Measurements from ENCODE around the gene SHB. TPM values are rescaled to one million over a fixed set of nuclear protein-coding genes. Genes with fewer than 3 reads are reported as not detected.

SHB gene
- total and polyA plus RNA-seq, 2 donors from 2014 or later: 16.4 to 39.8 TPM

GRCh38 chr9:37938121-37938891 is 130.7 kb downstream of the SHB start:
- Histone ChIP-seq H3K4me1 (ENCODE audit: control insufficient read depth in 2 of 3, insufficient read depth in 2 of 3, low read depth in 1 of 3, low read length in 3 of 3) (peaks cover 5 to 30% (median 21%) of the 10 kb centered on the region in 3 donors), H3K9ac (ENCODE audit: low read length in 3 of 3) (peak overlapping the region in 1 of 3 donors; percentile 4), H3K27me3 (ENCODE audit: control insufficient read depth, insufficient read depth, low read length) (no peaks in the 10 kb centered on the region), H3K4me3 (ENCODE audit: low read length in 3 of 3) (no peak overlapping the region), H3K9me3 (ENCODE audit: control insufficient read depth in 2 of 3, insufficient read depth in 1 of 3, low read length in 3 of 3) (no peaks in the 10 kb centered on the region), H3K27ac (ENCODE audit: low read depth in 2 of 2, low read length in 2 of 2) (peak overlapping the region; percentile 8 to 52), H3K36me3 (ENCODE audit: control insufficient read depth in 2 of 3, insufficient read depth in 3 of 3, low read length in 3 of 3) (peaks cover 0 to 8% (median 0%) of the 10 kb centered on the region in 3 donors)
- no peak for FAIRE-seq
- peak in 4 of 5 donors; percentile 77 to 91 (median 86) for DNase-seq
- TF ChIP-seq, protein P1, sequence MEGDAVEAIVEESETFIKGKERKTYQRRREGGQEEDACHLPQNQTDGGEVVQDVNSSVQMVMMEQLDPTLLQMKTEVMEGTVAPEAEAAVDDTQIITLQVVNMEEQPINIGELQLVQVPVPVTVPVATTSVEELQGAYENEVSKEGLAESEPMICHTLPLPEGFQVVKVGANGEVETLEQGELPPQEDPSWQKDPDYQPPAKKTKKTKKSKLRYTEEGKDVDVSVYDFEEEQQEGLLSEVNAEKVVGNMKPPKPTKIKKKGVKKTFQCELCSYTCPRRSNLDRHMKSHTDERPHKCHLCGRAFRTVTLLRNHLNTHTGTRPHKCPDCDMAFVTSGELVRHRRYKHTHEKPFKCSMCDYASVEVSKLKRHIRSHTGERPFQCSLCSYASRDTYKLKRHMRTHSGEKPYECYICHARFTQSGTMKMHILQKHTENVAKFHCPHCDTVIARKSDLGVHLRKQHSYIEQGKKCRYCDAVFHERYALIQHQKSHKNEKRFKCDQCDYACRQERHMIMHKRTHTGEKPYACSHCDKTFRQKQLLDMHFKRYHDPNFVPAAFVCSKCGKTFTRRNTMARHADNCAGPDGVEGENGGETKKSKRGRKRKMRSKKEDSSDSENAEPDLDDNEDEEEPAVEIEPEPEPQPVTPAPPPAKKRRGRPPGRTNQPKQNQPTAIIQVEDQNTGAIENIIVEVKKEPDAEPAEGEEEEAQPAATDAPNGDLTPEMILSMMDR (IDR thresholded peaks at IDR 0.05; ENCODE audit: borderline replicate concordance, extremely low read depth, insufficient read depth): no peak
- intact Hi-C loops (cut with DNase I): no loop called here

DNA sequence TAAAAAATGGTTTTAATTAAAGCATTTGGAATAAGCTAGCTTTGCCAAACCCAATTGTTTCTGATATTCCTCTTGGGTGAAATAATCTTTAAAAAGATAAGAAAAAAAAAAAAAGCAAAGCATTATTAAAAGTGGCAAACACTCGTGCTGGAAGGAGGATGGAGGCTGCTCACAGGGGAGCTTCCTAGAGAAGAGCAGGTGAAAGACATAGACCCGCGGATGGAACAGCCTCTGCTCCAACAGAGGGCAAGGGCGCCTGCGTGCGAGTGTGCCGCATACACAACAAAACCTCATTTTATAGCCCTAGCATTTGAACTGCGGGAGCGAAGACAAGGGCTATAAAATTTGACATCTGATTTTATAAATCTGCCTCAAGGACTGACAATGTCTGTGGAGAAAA is 131.7 kb downstream of the SHB start:
- FAIRE-seq (no peak), DNase-seq (no peak)
- Histone ChIP-seq H3K9ac (ENCODE audit: low read length in 3 of 3) (peak overlapping the region in 1 of 3 donors; percentile 4), H3K27ac (ENCODE audit: low read depth in 2 of 2, low read length in 2 of 2) (no peak overlapping the region), H3K36me3 (ENCODE audit: control insufficient read depth in 2 of 3, insufficient read depth in 3 of 3, low read length in 3 of 3) (peaks cover 0 to 8% (median 0%) of the 10 kb centered on the region in 3 donors), H3K4me3 (ENCODE audit: low read length in 3 of 3) (no peak overlapping the region), H3K4me1 (ENCODE audit: control insufficient read depth in 2 of 3, insufficient read depth in 2 of 3, low read depth in 1 of 3, low read length in 3 of 3) (peaks cover 5 to 24% (median 14%) of the 10 kb centered on the region in 3 donors), H3K27me3 (ENCODE audit: control insufficient read depth, insufficient read depth, low read length) (no peaks in the 10 kb centered on the region), H3K9me3 (ENCODE audit: control insufficient read depth in 2 of 3, insufficient read depth in 1 of 3, low read length in 3 of 3) (no peaks in the 10 kb centered on the region)
- TF ChIP-seq, protein P1 (IDR thresholded peaks at IDR 0.05; ENCODE audit: borderline replicate concordance, extremely low read depth, insufficient read depth): no peak
- intact Hi-C loops (cut with DNase I): no loop called here

DNA sequence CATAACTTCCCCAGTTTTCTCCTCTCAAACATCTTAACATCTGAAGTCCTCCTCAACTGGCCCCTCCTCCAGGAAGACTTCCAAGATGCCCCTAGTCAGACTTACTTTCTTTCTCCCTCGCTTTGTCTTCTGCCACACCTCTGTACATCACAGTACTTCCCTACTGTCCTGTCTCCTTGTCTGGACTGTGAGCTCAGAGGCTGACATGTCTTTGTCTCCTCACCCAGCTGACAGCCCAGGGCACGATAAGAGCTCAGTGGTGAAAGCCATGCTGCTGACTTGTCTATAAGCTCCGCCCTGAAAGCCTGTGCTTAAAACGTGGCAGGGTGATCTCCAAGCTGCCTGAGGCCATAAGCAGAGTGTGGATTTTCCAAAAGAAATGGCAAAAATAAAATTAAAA is 132.1 kb downstream of the SHB start:
- intact Hi-C loops (cut with DNase I): no loop called here
- H3K4me1 ChIP-seq (ENCODE audit: control insufficient read depth in 2 of 3, insufficient read depth in 2 of 3, low read depth in 1 of 3, low read length in 3 of 3): peaks cover 5 to 21% (median 14%) of the 10 kb centered on the region in 3 donors
- no peaks in the 10 kb centered on the region for H3K27me3 ChIP-seq (ENCODE audit: control insufficient read depth, insufficient read depth, low read length)
- FAIRE-seq (no peak), DNase-seq (no peak)
- TF ChIP-seq, protein P1 (IDR thresholded peaks at IDR 0.05; ENCODE audit: borderline replicate concordance, extremely low read depth, insufficient read depth): no peak
- H3K27ac ChIP-seq (ENCODE audit: low read depth in 2 of 2, low read length in 2 of 2): no peak overlapping the region
- no peaks in the 10 kb centered on the region for H3K9me3 ChIP-seq (ENCODE audit: control insufficient read depth in 2 of 3, insufficient read depth in 1 of 3, low read length in 3 of 3)
- no peak overlapping the region for H3K9ac ChIP-seq (ENCODE audit: low read length in 3 of 3)
- peaks cover 0 to 8% (median 0%) of the 10 kb centered on the region in 3 donors for H3K36me3 ChIP-seq (ENCODE audit: control insufficient read depth in 2 of 3, insufficient read depth in 3 of 3, low read length in 3 of 3)
- H3K4me3 ChIP-seq (ENCODE audit: low read length in 3 of 3): no peak overlapping the region
